AG04449 (cell line): ENCODE measurements around the gene RNF19B.
"Not testable (repeated sequence)": the region's sequence is repeated elsewhere in the genome, so short reads cannot be mapped to it uniquely, and the experiment has no call there.

Source experiments
- CTCF ChIA-PET: fragments of 350-600 bp; formaldehyde crosslinking; extraction: SDS; loops from one replicate; lab custom pipeline; 2021; ENCODE audit warnings: antibody characterized with exemption; lab: Yijun Ruan, JAX
- POLR2A ChIA-PET: fragments of 400-600, 350-600 bp; formaldehyde crosslinking; extraction: SDS; loops from one replicate; lab custom pipeline; 2020; ENCODE audit warnings: antibody characterized with exemption, inconsistent platforms; lab: Yijun Ruan, JAX
- DNase-seq: peaks from one replicate; pipeline ENCODE4 v3.0.0-alpha.2; 2010; ENCODE audit warnings: low read depth, low spot score
- H3K4me3 ChIP-seq: 2 replicates; pipeline ENCODE4 v1.5.1; 2011; ENCODE audit warnings: low read depth, mild to moderate bottlenecking, control low read depth, low read length
- TF ChIP-seq, protein P1 (sequence below): IDR thresholded peaks from one replicate; pipeline ENCODE4 v1.5.1; 2011; ENCODE audit warnings: mild to moderate bottlenecking, moderate library complexity, low read length, control low read depth, inconsistent platforms; ENCODE audit not compliant: insufficient read depth; ENCODE audit errors: missing control alignments

Gene RNF19B

GRCh38 chr1:32997381-32997891, 32.8 kb upstream of the RNF19B start:
- ChIA-PET POLR2A (interaction anchor here (0.5 to 1.5 kb wide), 2 partner anchors 33 to 1059 kb away, joined by 3 to 5 read pairs; partner anchors contain the start of genes PTP4A2 and RNF19B), CTCF (interaction anchor here (0.8 to 4.2 kb wide), 9 partner anchors 10 to 596 kb away, joined by 3 to 44 read pairs (median 5); no protein-coding TSS in a partner anchor)
- H3K4me3 ChIP-seq = no peak overlapping the region
- TF ChIP-seq, protein P1, sequence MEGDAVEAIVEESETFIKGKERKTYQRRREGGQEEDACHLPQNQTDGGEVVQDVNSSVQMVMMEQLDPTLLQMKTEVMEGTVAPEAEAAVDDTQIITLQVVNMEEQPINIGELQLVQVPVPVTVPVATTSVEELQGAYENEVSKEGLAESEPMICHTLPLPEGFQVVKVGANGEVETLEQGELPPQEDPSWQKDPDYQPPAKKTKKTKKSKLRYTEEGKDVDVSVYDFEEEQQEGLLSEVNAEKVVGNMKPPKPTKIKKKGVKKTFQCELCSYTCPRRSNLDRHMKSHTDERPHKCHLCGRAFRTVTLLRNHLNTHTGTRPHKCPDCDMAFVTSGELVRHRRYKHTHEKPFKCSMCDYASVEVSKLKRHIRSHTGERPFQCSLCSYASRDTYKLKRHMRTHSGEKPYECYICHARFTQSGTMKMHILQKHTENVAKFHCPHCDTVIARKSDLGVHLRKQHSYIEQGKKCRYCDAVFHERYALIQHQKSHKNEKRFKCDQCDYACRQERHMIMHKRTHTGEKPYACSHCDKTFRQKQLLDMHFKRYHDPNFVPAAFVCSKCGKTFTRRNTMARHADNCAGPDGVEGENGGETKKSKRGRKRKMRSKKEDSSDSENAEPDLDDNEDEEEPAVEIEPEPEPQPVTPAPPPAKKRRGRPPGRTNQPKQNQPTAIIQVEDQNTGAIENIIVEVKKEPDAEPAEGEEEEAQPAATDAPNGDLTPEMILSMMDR = no peak
- peak; percentile 51 for DNase-seq

- ChIA-PET POLR2A (interaction anchor here (0.7 kb wide), 1 partner anchor 15 kb away, joined by 3 read pairs; no protein-coding TSS in a partner anchor), CTCF (interaction anchor here (0.7 to 5.4 kb wide), 7 partner anchors 13 to 92 kb away, joined by 3 to 34 read pairs (median 6); partner anchors contain the start of gene RNF19B)
- not testable (repeated sequence) for DNase-seq, H3K4me3 ChIP-seq
These were observed 28.7 kb upstream of the RNF19B start for GRCh38 chr1:32993324-32993636.

- CTCF ChIA-PET = interaction anchor here (0.9 to 5.4 kb wide), 9 partner anchors 13 to 106 kb away, joined by 3 to 34 read pairs (median 5); partner anchors contain the start of genes HPCA and RNF19B
- TF ChIP-seq, protein P1 = no peak
- POLR2A ChIA-PET = interaction anchor here (0.9 to 1.4 kb wide), 2 partner anchors 12 to 23 kb away, joined by 3 to 4 read pairs; no protein-coding TSS in a partner anchor
- no peak overlapping the region for H3K4me3 ChIP-seq
- DNase-seq = peak; percentile 95
These were observed 28.1 kb upstream of the RNF19B start for GRCh38 chr1:32992489-32993323.

GRCh38 chr1:32991819-32992488, 27.3 kb upstream of the RNF19B start:
- no peak for DNase-seq
- H3K4me3 ChIP-seq = no peak overlapping the region
- ChIA-PET CTCF (interaction anchor here (0.9 to 5.4 kb wide), 7 partner anchors 14 to 105 kb away, joined by 3 to 34 read pairs (median 7); partner anchors contain the start of gene HPCA), POLR2A (interaction anchor here (0.9 to 1.4 kb wide), 2 partner anchors 11 to 22 kb away, joined by 3 to 4 read pairs; no protein-coding TSS in a partner anchor)
- TF ChIP-seq, protein P1 = no peak

DNA sequence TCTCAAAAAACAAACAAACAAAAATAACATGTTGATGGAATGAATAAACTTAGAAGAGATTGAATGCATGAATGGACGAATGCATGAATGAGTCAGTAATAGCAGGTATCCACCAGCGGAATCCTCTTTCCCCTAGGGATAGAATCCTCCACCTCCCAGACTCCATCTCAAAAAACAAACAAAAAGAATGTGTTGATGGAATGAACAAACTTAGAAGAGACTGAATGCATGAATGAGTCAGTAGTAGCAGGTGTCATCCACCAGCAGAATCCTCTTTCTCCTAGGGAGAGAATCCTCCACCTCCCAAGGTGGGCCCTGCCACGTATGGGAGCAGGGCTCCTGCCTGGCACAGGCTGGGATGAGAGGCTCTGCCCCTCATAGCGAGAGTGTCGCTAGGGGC, 26.8 kb upstream of the RNF19B start:
- DNase-seq = no peak
- CTCF ChIA-PET = interaction anchor here (1.8 to 5.4 kb wide), 2 partner anchors 15 to 57 kb away, joined by 8 to 34 read pairs; no protein-coding TSS in a partner anchor
- POLR2A ChIA-PET = interaction anchor here (1.4 kb wide), 1 partner anchor 22 kb away, joined by 4 read pairs; no protein-coding TSS in a partner anchor
- H3K4me3 ChIP-seq = no peak overlapping the region
- TF ChIP-seq, protein P1 = no peak

- POLR2A ChIA-PET = interaction anchor here (0.7 kb wide), 1 partner anchor 10 kb away, joined by 3 read pairs; no protein-coding TSS in a partner anchor
- TF ChIP-seq, protein P1 = no peak
- H3K4me3 ChIP-seq = no peak overlapping the region
- no peak for DNase-seq
- CTCF ChIA-PET = interaction anchor here (5.4 kb wide), 1 partner anchor 15 kb away, joined by 34 read pairs; no protein-coding TSS in a partner anchor
These were observed 26.3 kb upstream of the RNF19B start for GRCh38 chr1:32990887-32991286.
